Measurements from ENCODE around the gene POLA1. TPM values are rescaled to one million over a fixed set of nuclear protein-coding genes. Genes with fewer than 3 reads are reported as not detected.

Gene POLA1
- total RNA-seq, 1 donor from 2014 or later = 7.4 TPM

DNA sequence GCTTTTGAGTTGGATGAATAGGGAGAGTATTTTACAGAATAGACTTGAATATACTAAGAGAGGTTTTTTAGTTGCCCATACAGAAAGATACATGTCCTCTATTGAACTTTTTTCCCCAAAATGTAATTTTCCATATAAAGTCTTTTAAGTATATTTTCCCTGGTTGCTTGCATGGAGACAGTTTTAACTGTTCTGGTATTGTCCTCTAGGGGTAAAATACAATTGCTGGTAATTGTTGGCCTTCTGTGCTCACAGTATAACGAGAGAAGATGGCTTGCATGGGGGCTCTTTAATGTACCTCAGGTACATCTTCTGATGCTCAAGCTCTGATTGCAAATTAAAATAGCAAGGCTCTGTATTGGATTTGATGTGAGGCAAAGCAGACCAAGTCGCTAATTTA lies 186.0 kb downstream of the POLA1 start:
- Histone ChIP-seq H3K36me3 (ENCODE audit: control insufficient read depth, insufficient read depth, low read length) (no peaks in the 10 kb centered on the region), H3K4me3 (ENCODE audit: low read depth, low read length) (no peak overlapping the region), H3K27me3 (ENCODE audit: control insufficient read depth, insufficient read depth, low read length) (no peaks in the 10 kb centered on the region)
- TF ChIP-seq, protein P1, sequence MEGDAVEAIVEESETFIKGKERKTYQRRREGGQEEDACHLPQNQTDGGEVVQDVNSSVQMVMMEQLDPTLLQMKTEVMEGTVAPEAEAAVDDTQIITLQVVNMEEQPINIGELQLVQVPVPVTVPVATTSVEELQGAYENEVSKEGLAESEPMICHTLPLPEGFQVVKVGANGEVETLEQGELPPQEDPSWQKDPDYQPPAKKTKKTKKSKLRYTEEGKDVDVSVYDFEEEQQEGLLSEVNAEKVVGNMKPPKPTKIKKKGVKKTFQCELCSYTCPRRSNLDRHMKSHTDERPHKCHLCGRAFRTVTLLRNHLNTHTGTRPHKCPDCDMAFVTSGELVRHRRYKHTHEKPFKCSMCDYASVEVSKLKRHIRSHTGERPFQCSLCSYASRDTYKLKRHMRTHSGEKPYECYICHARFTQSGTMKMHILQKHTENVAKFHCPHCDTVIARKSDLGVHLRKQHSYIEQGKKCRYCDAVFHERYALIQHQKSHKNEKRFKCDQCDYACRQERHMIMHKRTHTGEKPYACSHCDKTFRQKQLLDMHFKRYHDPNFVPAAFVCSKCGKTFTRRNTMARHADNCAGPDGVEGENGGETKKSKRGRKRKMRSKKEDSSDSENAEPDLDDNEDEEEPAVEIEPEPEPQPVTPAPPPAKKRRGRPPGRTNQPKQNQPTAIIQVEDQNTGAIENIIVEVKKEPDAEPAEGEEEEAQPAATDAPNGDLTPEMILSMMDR (IDR thresholded peaks at IDR 0.05; ENCODE audit: insufficient read depth, low read length, severe bottlenecking) = no peak
- no peak for FAIRE-seq
- no peak for DNase-seq (ENCODE audit: low read depth)

DNA sequence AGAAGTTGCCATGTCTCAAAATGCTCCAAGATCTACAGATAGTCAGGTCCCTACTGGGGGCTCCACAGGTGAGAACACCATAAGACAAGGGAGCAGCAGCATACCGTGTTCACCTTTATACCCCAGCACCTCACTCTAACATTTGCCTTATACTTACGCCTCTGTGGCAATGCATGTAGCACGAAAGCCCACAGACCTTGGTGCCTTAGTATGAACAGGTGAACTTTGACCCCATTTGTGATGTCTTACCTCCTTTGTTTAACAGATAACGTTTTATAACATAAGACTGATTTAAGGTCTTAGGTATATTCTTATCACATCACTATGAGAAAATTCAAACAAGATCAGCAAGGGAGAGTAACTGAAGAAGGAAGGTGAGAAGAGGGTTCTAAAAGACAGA lies 193.2 kb downstream of the POLA1 start:
- Histone ChIP-seq H3K27me3 (ENCODE audit: control insufficient read depth, insufficient read depth, low read length) (no peaks in the 10 kb centered on the region), H3K4me3 (ENCODE audit: low read depth, low read length) (no peak overlapping the region), H3K36me3 (ENCODE audit: control insufficient read depth, insufficient read depth, low read length) (no peaks in the 10 kb centered on the region)
- FAIRE-seq = no peak
- TF ChIP-seq, protein P1 (IDR thresholded peaks at IDR 0.05; ENCODE audit: insufficient read depth, low read length, severe bottlenecking) = no peak
- no peak for DNase-seq (ENCODE audit: low read depth)

DNA sequence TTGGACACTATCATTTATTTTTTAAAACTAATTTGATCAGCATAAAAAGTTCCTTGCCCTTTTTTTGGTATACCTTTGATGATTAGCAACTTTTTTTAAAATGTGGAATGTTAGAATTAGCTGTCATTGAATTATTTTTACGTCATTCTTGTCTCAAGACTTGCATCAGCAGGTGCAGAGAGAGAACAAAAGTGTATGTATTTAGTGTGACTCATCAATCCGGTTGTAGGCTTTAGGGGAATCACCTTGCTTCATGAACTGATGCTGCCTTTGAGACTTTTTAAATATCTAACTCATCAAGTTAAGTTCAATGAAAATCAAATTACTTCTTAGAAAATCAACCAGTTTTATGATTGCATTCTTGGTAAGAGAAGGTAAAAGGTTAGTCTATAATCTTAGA lies 197.0 kb downstream of the POLA1 start:
- Histone ChIP-seq H3K4me3 (ENCODE audit: low read depth, low read length) (no peak overlapping the region), H3K27me3 (ENCODE audit: control insufficient read depth, insufficient read depth, low read length) (no peaks in the 10 kb centered on the region), H3K36me3 (ENCODE audit: control insufficient read depth, insufficient read depth, low read length) (no peaks in the 10 kb centered on the region)
- DNase-seq (ENCODE audit: low read depth) (peak; percentile 79), FAIRE-seq (no peak)
- TF ChIP-seq, protein P1 (IDR thresholded peaks at IDR 0.05; ENCODE audit: insufficient read depth, low read length, severe bottlenecking) = no peak

DNA sequence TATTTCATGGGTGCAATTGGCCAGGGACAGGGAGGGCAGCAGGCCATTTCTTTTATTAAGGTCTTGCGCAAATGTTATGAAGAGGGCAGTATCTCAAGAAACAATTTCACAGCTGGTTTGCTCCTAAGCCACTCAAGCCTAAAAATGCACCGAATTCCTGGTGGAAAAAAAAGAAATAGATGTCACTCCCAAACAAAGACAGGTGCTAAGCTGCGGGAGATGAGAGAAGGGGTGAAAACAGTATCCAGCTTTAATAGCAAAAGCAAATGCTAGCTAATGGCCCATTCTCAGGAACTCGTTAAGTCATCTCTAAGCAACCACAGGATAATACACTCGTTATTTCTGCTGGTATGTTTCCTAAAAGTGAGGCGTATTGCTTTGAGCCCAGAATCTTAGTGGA lies 205.7 kb downstream of the POLA1 start:
- H3K4me3 ChIP-seq (ENCODE audit: low read depth, low read length) = no peak overlapping the region
- FAIRE-seq (no peak), DNase-seq (ENCODE audit: low read depth) (no peak)
- H3K27me3 ChIP-seq (ENCODE audit: control insufficient read depth, insufficient read depth, low read length) = no peaks in the 10 kb centered on the region
- no peaks in the 10 kb centered on the region for H3K36me3 ChIP-seq (ENCODE audit: control insufficient read depth, insufficient read depth, low read length)
- TF ChIP-seq, protein P1 (IDR thresholded peaks at IDR 0.05; ENCODE audit: insufficient read depth, low read length, severe bottlenecking) = no peak

DNA sequence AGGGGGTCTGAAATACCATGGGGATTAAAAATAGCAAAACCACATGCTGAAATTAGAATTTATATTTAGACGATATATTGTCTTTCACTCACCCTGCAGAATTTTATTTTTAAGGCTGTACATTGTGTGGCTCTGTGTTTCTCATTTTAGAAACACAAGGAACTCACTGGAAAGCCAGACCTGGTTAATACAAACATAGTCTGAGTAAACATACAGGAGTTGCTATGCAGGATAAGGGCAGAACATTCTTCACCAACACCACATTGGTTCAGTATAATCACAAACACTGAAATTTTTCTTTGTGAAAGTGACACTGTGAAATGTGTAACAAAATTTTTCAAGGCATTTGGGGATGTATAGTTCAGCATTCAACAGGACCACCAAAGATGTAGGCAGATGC lies 206.5 kb downstream of the POLA1 start:
- no peak overlapping the region for H3K4me3 ChIP-seq (ENCODE audit: low read depth, low read length)
- DNase-seq (ENCODE audit: low read depth) (no peak), FAIRE-seq (no peak)
- H3K36me3 ChIP-seq (ENCODE audit: control insufficient read depth, insufficient read depth, low read length) = no peaks in the 10 kb centered on the region
- H3K27me3 ChIP-seq (ENCODE audit: control insufficient read depth, insufficient read depth, low read length) = no peaks in the 10 kb centered on the region
- TF ChIP-seq, protein P1 (IDR thresholded peaks at IDR 0.05; ENCODE audit: insufficient read depth, low read length, severe bottlenecking) = no peak

DNA sequence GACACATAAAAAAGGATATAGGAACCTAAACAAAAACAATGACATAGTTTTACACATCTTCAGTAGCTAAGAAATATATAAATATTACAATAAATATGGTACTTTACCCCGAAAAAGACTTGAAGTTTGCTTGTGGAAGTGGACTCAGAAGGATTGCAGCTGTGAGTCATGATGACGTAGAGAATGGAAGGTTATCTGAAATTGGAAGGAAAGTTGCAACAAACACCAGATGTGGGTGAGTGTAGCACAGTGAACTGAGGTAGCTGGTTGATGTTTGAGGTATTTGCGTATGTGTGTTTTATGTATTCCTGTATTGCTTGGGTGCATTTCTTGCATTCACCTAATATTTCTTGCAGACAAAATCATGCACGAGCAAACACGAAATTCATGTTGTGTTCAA lies 209.1 kb downstream of the POLA1 start:
- Histone ChIP-seq H3K4me3 (ENCODE audit: low read depth, low read length) (no peak overlapping the region), H3K36me3 (ENCODE audit: control insufficient read depth, insufficient read depth, low read length) (no peaks in the 10 kb centered on the region), H3K27me3 (ENCODE audit: control insufficient read depth, insufficient read depth, low read length) (no peaks in the 10 kb centered on the region)
- DNase-seq (ENCODE audit: low read depth) (peak; percentile 15), FAIRE-seq (no peak)
- TF ChIP-seq, protein P1 (IDR thresholded peaks at IDR 0.05; ENCODE audit: insufficient read depth, low read length, severe bottlenecking) = no peak
